HEK293 (cell line): ENCODE data around the gene MOG.

Experiments used
- CTCF ChIA-PET: fragments of 350-600 bp; formaldehyde crosslinking; extraction: SDS; loops from one replicate; lab custom pipeline; 2021; ENCODE audit warnings: antibody characterized with exemption; lab: Yijun Ruan, JAX
- POLR2A ChIA-PET: fragments of 300-600 bp; formaldehyde crosslinking; extraction: SDS; loops from one replicate; lab custom pipeline; 2020; ENCODE audit warnings: antibody characterized with exemption, inconsistent platforms; lab: Yijun Ruan, JAX
- H3K27ac ChIP-seq: fragments of 200-500 bp; sonication (Bioruptor generic); 2 replicates; pipeline ENCODE4 v1.5.1; 2014; ENCODE audit warnings: low read depth, low read length, control low read depth, inconsistent platforms; ENCODE audit errors: extremely low read depth
- H3K36me3 ChIP-seq, 2 experiments: fragments of 200-500 bp in 1 of 2; sonication (Bioruptor generic) in 1 of 2; 1 replicate in 1 of 2; 2 replicates in 1 of 2; pipeline ENCODE4 v1.5.1; 2014 to 2017; ENCODE audit warnings: inconsistent platforms in 2 of 2, low read length in 2 of 2; ENCODE audit not compliant: control insufficient read depth in 2 of 2, insufficient read depth in 1 of 2
- H3K4me1 ChIP-seq: fragments of 200-500 bp; sonication (Bioruptor generic); 2 replicates; pipeline ENCODE4 v1.5.1; 2014; ENCODE audit warnings: mild to moderate bottlenecking, low read length, inconsistent platforms; ENCODE audit not compliant: control insufficient read depth, insufficient read depth
- H3K4me3 ChIP-seq: 2 replicates; pipeline ENCODE4 v1.5.1; 2011; ENCODE audit warnings: low read depth, mild to moderate bottlenecking, control low read depth, low read length, moderate library complexity
- H3K9me3 ChIP-seq: fragments of 200-500 bp; sonication (Bioruptor generic); 2 replicates; pipeline ENCODE4 v1.5.1; 2014; ENCODE audit warnings: low read depth, low read length, inconsistent platforms; ENCODE audit not compliant: control insufficient read depth, insufficient read depth
- GFI1B ChIP-seq: fragments of 450-650 bp; formaldehyde crosslinking; IDR thresholded peaks from 2 replicates; pipeline ENCODE4 v1.5.1; 2016; ENCODE audit warnings: missing biosample characterization, missing genetic modification characterization
- MZF1 ChIP-seq: fragments of 450-650 bp; formaldehyde crosslinking; IDR thresholded peaks from 2 replicates; pipeline ENCODE4 v1.5.1; 2017; ENCODE audit warnings: missing biosample characterization, missing genetic modification characterization, borderline replicate concordance
- PRDM1 ChIP-seq: fragments of 450-650 bp; formaldehyde crosslinking; IDR thresholded peaks from 2 replicates; pipeline ENCODE4; 2016; ENCODE audit warnings: missing biosample characterization, missing genetic modification characterization
- ZBTB17 ChIP-seq: fragments of 450-650 bp; formaldehyde crosslinking; IDR thresholded peaks from 2 replicates; pipeline ENCODE4 v1.5.1; 2016; ENCODE audit warnings: missing biosample characterization, missing genetic modification characterization
- ZNF175 ChIP-seq: fragments of 450-650 bp; formaldehyde crosslinking; IDR thresholded peaks from 2 replicates; pipeline ENCODE4 v1.5.1; 2016; ENCODE audit warnings: missing biosample characterization, missing genetic modification characterization
- ZNF211 ChIP-seq: fragments of 450-650 bp; formaldehyde crosslinking; IDR thresholded peaks from 2 replicates; pipeline ENCODE4 v1.5.1; 2016; ENCODE audit warnings: low read depth, missing biosample characterization, missing genetic modification characterization
- ZNF302 ChIP-seq: fragments of 450-650 bp; formaldehyde crosslinking; IDR thresholded peaks from 2 replicates; pipeline ENCODE4 v1.5.1; 2016; ENCODE audit warnings: missing biosample characterization, missing genetic modification characterization, low read depth
- ZNF335 ChIP-seq: fragments of 450-650 bp; formaldehyde crosslinking; conservative IDR thresholded peaks from 2 replicates; pipeline ENCODE4 v1.5.1; 2016; ENCODE audit warnings: missing biosample characterization, missing genetic modification characterization
- ZNF473 ChIP-seq: fragments of 450-650 bp; formaldehyde crosslinking; IDR thresholded peaks from 2 replicates; pipeline ENCODE4 v1.5.1; 2017; ENCODE audit warnings: missing biosample characterization, missing genetic modification characterization
- ZNF529 ChIP-seq: fragments of 450-650 bp; formaldehyde crosslinking; IDR thresholded peaks from 2 replicates; pipeline ENCODE4 v1.5.1; 2017; ENCODE audit warnings: missing genetic modification characterization, missing biosample characterization; ENCODE audit not compliant: insufficient replicate concordance
- ZNF544 ChIP-seq: fragments of 450-650 bp; formaldehyde crosslinking; IDR thresholded peaks from 2 replicates; pipeline ENCODE4 v1.5.0; 2017; ENCODE audit warnings: missing biosample characterization, missing genetic modification characterization
- ZNF571 ChIP-seq: fragments of 450-650 bp; formaldehyde crosslinking; IDR thresholded peaks from 2 replicates; pipeline ENCODE4 v1.5.0; 2017; ENCODE audit warnings: missing biosample characterization, missing genetic modification characterization
- ZNF600 ChIP-seq: fragments of 450-650 bp; formaldehyde crosslinking; IDR thresholded peaks from 2 replicates; pipeline ENCODE4 v1.5.1; 2016; ENCODE audit warnings: missing biosample characterization, missing genetic modification characterization
- ZNF747 ChIP-seq: fragments of 450-650 bp; formaldehyde crosslinking; IDR thresholded peaks from 2 replicates; pipeline ENCODE4 v1.5.1; 2016; ENCODE audit warnings: missing biosample characterization, missing genetic modification characterization
- ZNF76 ChIP-seq: fragments of 450-650 bp; formaldehyde crosslinking; IDR thresholded peaks from 2 replicates; pipeline ENCODE4; 2016; ENCODE audit warnings: low read depth, missing biosample characterization, missing genetic modification characterization, borderline replicate concordance
- TF ChIP-seq, protein P1 (sequence below): fragments of 450-650 bp; formaldehyde crosslinking; IDR thresholded peaks from 2 replicates; pipeline ENCODE4 v1.5.1; 2016; ENCODE audit warnings: missing biosample characterization, missing genetic modification characterization
- TF ChIP-seq, protein P2 (sequence below): fragments of 450-650 bp; formaldehyde crosslinking; IDR thresholded peaks from 2 replicates; pipeline ENCODE4 v1.5.1; 2016; ENCODE audit warnings: missing biosample characterization, missing genetic modification characterization
- TF ChIP-seq, protein P3 (sequence below): fragments of 450-650 bp; formaldehyde crosslinking; IDR thresholded peaks from 2 replicates; pipeline ENCODE4 v1.5.1; 2017; ENCODE audit warnings: missing biosample characterization, missing genetic modification characterization
- TF ChIP-seq, protein P4 (sequence below): fragments of 450-650 bp; formaldehyde crosslinking; IDR thresholded peaks from 2 replicates; pipeline ENCODE4 v1.5.1; 2016; ENCODE audit warnings: missing biosample characterization, missing genetic modification characterization
- TF ChIP-seq, protein P5 (sequence below): fragments of 450-650 bp; formaldehyde crosslinking; IDR thresholded peaks from 2 replicates; pipeline ENCODE4 v1.5.1; 2016; ENCODE audit warnings: missing biosample characterization, missing genetic modification characterization
- TF ChIP-seq, protein P6 (sequence below): fragments of 450-650 bp; formaldehyde crosslinking; IDR thresholded peaks from 2 replicates; pipeline ENCODE4 v1.5.1; 2016; ENCODE audit warnings: missing biosample characterization, missing genetic modification characterization

Gene MOG

DNA sequence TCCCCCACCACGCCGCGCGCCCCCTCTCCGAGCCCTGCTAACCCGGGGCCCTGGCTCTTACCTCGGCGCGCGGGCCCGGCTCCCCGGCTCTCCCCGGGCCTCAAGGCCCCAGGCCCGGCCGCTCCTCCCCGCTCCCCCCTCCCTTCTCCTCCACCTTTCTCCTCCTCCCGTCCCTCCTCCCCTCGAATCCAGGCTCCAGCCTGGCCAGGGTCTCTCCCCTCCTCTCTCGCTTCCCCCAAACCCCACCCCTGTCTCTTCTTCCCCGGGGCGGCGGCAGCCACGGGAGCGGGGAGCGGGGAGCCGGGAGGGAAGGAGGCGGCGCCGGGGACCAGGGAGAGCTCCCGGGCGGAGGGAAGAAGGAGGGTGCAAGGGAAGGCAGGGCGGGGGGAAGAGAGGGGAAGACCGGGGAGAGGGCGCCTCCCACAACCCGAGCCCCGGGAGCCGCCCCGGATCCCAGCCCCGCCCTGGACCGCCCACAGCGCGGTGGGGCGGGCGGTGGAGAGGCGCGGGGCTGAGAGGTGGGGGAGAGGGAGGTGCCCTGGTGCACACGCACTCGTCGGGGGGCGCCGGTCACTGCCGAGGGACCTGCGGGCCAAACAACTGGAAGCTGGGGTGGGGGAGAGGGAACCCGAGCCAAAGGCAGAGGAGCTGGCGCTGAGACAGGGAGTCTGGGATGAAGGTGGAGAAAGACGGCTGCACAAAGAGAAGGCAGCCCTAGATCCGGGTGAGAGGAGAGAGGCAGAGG lies 23.9 kb upstream of the MOG start, which contains the start of gene GABBR1 (continued):
- no peak for TF ChIP-seq ZNF529 (tag by site-specific recombination)
- TF ChIP-seq ZNF76 (tag by site-specific recombination) = peak; percentile 48; the same call in 1 of the 2 replicates
- TF ChIP-seq ZNF571 (tag by site-specific recombination) = no peak

DNA sequence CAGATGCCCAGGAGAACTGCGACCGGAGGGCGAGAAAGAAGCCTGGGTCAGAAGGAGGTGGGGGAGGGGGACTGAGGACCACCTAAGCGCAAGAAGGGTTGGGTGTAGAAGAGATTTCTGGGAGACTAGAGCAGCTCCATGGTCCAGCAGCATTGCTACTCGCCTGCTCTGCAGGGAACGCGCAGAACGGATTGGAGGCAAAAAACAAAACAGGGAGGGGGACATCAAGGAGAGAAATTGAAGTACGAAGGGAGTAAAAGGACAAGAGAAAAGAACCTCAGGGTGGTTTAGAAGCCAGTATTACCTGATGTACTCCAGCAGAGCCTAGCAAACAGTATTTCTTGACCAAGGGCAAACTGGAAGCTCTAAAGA lies 23.4 kb upstream of the MOG start:
- POLR2A ChIA-PET = interaction anchor here (0.5 to 2.2 kb wide), 13 partner anchors 8 to 743 kb away, joined by 3 to 34 read pairs (median 4); no protein-coding TSS in a partner anchor
- TF ChIP-seq, protein P1, sequence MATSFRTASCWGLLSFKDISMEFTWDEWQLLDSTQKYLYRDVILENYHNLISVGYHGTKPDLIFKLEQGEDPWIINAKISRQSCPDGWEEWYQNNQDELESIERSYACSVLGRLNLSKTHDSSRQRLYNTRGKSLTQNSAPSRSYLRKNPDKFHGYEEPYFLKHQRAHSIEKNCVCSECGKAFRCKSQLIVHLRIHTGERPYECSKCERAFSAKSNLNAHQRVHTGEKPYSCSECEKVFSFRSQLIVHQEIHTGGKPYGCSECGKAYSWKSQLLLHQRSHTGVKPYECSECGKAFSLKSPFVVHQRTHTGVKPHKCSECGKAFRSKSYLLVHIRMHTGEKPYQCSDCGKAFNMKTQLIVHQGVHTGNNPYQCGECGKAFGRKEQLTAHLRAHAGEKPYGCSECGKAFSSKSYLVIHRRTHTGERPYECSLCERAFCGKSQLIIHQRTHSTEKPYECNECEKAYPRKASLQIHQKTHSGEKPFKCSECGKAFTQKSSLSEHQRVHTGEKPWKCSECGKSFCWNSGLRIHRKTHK (tag by site-specific recombination) = no peak
- TF ChIP-seq ZBTB17 (tag by site-specific recombination) = peak; percentile 75
- 0 out of 2 replicates have a peak, but pooled peaks have one; percentile 1 for TF ChIP-seq ZNF76 (tag by site-specific recombination)
- no peak for TF ChIP-seq ZNF473
- TF ChIP-seq, protein P2, sequence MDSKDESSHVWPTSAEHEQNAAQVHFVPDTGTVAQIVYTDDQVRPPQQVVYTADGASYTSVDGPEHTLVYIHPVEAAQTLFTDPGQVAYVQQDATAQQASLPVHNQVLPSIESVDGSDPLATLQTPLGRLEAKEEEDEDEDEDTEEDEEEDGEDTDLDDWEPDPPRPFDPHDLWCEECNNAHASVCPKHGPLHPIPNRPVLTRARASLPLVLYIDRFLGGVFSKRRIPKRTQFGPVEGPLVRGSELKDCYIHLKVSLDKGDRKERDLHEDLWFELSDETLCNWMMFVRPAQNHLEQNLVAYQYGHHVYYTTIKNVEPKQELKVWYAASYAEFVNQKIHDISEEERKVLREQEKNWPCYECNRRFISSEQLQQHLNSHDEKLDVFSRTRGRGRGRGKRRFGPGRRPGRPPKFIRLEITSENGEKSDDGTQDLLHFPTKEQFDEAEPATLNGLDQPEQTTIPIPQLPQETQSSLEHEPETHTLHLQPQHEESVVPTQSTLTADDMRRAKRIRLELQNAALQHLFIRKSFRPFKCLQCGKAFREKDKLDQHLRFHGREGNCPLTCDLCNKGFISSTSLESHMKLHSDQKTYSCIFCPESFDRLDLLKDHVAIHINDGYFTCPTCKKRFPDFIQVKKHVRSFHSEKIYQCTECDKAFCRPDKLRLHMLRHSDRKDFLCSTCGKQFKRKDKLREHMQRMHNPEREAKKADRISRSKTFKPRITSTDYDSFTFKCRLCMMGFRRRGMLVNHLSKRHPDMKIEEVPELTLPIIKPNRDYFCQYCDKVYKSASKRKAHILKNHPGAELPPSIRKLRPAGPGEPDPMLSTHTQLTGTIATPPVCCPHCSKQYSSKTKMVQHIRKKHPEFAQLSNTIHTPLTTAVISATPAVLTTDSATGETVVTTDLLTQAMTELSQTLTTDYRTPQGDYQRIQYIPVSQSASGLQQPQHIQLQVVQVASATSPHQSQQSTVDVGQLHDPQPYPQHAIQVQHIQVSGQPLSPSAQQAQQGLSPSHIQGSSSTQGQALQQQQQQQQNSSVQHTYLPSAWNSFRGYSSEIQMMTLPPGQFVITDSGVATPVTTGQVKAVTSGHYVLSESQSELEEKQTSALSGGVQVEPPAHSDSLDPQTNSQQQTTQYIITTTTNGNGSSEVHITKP (tag by site-specific recombination) = 0 out of 2 replicates have a peak, but pooled peaks have one; percentile 2
- TF ChIP-seq PRDM1 (tag by site-specific recombination) = peak; percentile 82
- TF ChIP-seq ZNF335 (tag by site-specific recombination) = peak; percentile 17; the same call in 1 of the 2 replicates
- TF ChIP-seq GFI1B = no peak
- TF ChIP-seq ZNF600 (tag by site-specific recombination) = peak; percentile 96
- no peak for TF ChIP-seq ZNF747 (tag by site-specific recombination)
- peak overlapping the region; percentile 77 for H3K4me3 ChIP-seq
- CTCF ChIA-PET = interaction anchor here (0.6 to 2.8 kb wide), 8 partner anchors 14 to 1004 kb away, joined by 3 to 32 read pairs (median 5); no protein-coding TSS in a partner anchor
- peak overlapping the region; percentile 42; the same call in 1 of the 2 replicates for H3K27ac ChIP-seq
- H3K36me3 ChIP-seq = peaks cover 0 to 11% of the 10 kb centered on the region in 2 experiments; a peak in 1 of 3 replicates
- peaks cover 4% of the 10 kb centered on the region; the same call in 1 of the 2 replicates for H3K4me1 ChIP-seq
- H3K9me3 ChIP-seq = no peaks in the 10 kb centered on the region

DNA sequence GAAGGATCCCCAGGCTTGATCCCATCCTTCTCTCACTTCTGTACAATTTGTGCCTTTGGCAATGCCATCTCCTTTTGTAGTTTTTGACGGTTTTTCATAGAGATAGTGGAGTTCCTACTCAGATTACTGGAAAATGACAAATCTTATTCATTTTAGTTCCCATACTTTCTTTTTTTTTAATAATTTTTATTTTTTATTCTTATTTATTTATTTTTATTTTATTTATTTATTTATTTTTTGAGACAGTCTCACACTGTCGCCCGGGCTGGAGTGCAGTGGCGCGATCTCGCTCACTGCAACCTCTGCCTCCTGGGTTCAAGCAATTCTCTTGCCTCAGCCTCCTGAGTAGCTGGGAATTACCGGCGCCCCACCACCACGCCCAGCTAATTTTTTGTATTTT lies 19.6 kb upstream of the MOG start:
- ChIA-PET CTCF (interaction anchor here (7.2 to 10.0 kb wide), 2 partner anchors 12 to 17 kb away, joined by 101 to 105 read pairs; partner anchors contain the start of gene MOG), POLR2A (no interaction called here)
- H3K27ac ChIP-seq = no peak overlapping the region
- H3K4me3 ChIP-seq = no peak overlapping the region
- H3K9me3 ChIP-seq = no peaks in the 10 kb centered on the region
- 0 out of 2 replicates have a peak, but pooled peaks cover 5% of the 10 kb centered on the region for H3K4me1 ChIP-seq
- H3K36me3 ChIP-seq = no peaks in the 10 kb centered on the region
- TF ChIP-seq, protein P3, sequence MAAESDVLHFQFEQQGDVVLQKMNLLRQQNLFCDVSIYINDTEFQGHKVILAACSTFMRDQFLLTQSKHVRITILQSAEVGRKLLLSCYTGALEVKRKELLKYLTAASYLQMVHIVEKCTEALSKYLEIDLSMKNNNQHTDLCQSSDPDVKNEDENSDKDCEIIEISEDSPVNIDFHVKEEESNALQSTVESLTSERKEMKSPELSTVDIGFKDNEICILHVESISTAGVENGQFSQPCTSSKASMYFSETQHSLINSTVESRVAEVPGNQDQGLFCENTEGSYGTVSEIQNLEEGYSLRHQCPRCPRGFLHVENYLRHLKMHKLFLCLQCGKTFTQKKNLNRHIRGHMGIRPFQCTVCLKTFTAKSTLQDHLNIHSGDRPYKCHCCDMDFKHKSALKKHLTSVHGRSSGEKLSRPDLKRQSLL (tag by site-specific recombination) = no peak
- TF ChIP-seq MZF1 (tag by site-specific recombination) (no peak), ZNF175 (tag by site-specific recombination) (no peak), ZNF302 (tag by site-specific recombination) (no peak), ZNF211 (tag by site-specific recombination) (no peak), ZNF544 (tag by site-specific recombination) (no peak)
- TF ChIP-seq, protein P4, sequence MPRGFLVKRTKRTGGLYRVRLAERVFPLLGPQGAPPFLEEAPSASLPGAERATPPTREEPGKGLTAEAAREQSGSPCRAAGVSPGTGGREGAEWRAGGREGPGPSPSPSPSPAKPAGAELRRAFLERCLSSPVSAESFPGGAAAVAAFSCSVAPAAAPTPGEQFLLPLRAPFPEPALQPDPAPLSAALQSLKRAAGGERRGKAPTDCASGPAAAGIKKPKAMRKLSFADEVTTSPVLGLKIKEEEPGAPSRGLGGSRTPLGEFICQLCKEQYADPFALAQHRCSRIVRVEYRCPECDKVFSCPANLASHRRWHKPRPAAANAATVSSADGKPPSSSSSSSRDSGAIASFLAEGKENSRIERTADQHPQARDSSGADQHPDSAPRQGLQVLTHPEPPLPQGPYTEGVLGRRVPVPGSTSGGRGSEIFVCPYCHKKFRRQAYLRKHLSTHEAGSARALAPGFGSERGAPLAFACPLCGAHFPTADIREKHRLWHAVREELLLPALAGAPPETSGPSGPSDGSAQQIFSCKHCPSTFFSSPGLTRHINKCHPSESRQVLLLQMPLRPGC (tag by site-specific recombination) = no peak
- TF ChIP-seq, protein P5, sequence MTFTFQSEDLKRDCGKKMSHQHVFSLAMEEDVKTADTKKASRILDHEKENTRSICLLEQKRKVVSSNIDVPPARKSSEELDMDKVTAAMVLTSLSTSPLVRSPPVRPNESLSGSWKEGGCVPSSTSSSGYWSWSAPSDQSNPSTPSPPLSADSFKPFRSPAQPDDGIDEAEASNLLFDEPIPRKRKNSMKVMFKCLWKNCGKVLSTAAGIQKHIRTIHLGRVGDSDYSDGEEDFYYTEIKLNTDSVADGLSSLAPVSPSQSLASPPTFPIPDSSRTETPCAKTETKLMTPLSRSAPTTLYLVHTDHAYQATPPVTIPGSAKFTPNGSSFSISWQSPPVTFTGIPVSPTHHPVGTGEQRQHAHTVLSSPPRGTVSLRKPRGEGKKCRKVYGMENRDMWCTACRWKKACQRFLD (tag by site-specific recombination) = no peak
- TF ChIP-seq, protein P6, sequence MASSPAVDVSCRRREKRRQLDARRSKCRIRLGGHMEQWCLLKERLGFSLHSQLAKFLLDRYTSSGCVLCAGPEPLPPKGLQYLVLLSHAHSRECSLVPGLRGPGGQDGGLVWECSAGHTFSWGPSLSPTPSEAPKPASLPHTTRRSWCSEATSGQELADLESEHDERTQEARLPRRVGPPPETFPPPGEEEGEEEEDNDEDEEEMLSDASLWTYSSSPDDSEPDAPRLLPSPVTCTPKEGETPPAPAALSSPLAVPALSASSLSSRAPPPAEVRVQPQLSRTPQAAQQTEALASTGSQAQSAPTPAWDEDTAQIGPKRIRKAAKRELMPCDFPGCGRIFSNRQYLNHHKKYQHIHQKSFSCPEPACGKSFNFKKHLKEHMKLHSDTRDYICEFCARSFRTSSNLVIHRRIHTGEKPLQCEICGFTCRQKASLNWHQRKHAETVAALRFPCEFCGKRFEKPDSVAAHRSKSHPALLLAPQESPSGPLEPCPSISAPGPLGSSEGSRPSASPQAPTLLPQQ (tag by site-specific recombination) = no peak
